Measurements from ENCODE around the gene PTPRG.
"Not testable (repeated sequence)": the region's sequence is repeated elsewhere in the genome, so short reads cannot be mapped to it uniquely, and the experiment has no call there.

The PTPRG gene

DNA sequence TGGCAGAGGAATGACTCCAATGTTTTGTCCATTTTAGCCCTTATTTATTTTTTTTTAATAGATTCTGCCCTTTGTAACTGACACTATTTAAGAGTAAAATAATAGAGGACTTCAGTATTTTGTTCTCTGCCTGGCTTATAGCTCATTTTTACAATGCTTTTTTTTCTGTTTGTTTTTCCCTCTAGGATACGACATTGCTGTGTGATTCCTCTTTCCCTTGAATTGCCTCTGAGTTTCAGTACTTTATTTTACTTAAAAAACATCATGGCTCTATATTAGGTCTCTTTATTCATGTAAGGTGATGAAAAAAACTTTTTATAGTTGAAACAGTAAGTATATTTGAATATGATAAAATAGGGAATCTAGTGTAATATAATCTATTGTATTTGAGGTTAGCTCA is 179.1 kb downstream of the PTPRG start:
- no peak for DNase-seq
- TF ChIP-seq GATA1 (IDR thresholded peaks at IDR 0.05; ENCODE audit: low read depth, low read length) = no peak

DNA sequence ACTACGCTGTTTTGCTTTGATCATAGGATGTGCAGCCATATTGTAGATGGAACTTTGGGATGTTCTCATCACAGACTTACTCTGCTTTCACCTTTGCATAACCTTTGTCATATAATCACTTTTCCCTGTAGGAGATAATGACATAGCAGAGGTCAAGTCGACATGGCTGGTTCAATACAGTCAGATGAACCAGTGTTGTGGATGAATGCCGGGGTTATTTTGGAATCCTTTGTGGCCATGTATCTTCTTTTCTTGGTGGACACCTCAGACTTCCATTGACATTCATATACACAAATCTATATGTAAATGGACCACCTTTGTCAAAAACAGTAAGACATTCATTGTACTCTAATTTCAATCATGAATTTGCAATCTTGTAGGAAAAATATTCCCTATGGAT is 180.2 kb downstream of the PTPRG start:
- DNase-seq = no peak
- no peak for TF ChIP-seq POLR2A (IDR thresholded peaks at IDR 0.05; ENCODE audit: low read length)
- no peak for TF ChIP-seq GATA1 (IDR thresholded peaks at IDR 0.05; ENCODE audit: low read depth, low read length)

DNA sequence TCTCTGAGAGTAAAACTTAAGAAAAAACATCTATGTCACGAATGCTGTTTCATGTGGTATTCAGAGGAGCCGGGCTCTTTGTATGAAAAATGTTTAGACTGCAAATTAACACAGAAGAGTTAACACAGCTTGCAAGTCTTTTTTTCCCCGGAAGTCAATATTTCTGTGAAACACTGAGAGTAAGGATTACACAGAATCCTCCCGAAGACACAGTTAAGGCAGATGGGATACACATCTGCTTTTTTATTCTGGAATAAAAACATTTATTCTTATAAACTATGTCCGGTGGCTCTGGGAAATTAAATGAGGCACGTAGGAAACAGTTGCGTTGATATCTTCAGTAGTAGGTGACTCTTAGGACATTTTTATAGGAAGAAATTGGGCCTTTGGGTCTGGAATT is 180.6 kb downstream of the PTPRG start:
- TF ChIP-seq GATA1 (IDR thresholded peaks at IDR 0.05; ENCODE audit: low read depth, low read length) (no peak), POLR2A (IDR thresholded peaks at IDR 0.05; ENCODE audit: low read length) (no peak)
- DNase-seq = no peak

DNA sequence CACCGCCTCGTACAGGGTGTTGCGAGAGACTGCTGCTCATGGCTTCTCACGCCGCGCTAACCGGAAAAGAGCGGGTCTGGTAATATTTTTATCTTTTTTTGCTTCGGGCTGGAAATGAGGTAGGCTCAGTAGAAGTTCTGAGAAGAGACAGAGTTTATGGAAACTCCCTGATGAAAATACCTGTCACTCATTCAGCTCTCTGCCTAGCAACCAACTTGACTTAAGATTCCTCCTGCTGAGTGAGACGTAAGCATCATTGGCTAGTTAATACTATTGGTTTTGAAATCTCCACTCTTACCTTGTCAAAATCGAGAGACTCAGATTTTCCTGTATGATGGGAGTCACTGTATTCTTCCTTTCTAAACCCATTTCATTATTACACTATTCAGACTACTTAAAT is 181.7 kb downstream of the PTPRG start:
- no peak for TF ChIP-seq POLR2A (IDR thresholded peaks at IDR 0.05; ENCODE audit: low read length)
- no peak for TF ChIP-seq GATA1 (IDR thresholded peaks at IDR 0.05; ENCODE audit: low read depth, low read length)
- DNase-seq = no peak

DNA sequence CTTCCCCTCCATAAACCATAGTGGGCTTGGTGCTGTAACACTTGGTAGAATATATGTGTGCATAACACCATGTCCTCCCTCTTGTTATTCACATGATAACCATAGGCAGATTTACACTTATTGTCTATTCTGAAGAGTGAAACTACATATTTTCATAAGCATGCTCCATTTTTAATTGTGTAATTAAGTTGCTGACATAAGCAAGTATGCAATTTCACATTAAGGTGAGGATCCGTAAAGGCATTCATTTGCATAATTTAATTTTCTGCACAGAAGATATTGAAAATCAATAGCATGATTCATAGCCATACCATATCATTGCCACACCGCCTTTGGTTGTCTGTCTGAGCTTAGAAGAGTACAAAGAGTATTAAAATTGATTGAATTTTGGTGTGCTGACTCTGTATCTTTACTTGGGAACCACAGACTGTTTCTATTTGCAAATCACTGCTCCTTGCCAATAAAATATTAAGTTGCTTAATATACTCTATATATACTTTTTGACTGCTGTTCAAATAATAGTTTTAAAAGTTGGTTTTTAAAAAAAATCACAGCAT is 182.4 kb downstream of the PTPRG start:
- no peak for TF ChIP-seq GATA1 (IDR thresholded peaks at IDR 0.05; ENCODE audit: low read depth, low read length)
- TF ChIP-seq POLR2A (IDR thresholded peaks at IDR 0.05; ENCODE audit: low read length) = no peak
- DNase-seq = no peak

DNA sequence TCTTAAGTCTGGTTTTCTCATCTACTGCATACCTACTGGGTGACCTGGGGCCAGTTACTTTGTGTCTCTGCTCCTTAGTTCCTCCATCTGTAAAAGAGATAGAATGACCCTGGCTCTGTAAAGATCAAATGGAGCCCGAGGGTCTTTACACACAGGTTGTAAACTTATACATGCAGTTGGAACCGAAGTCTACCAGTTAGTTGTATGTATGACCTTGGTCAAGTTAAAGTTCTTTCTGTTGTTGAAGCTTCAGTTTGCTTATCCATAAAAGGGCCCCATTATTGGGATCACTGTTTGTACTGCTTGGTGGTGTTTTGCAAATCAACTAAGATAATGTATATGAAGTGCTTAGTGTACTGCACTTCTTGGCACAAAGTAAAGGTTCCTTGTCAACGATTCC is 186.9 kb downstream of the PTPRG start:
- TF ChIP-seq POLR2A (IDR thresholded peaks at IDR 0.05; ENCODE audit: low read length) (no peak), GATA1 (IDR thresholded peaks at IDR 0.05; ENCODE audit: low read depth, low read length) (no peak)
- no peak for DNase-seq

DNA sequence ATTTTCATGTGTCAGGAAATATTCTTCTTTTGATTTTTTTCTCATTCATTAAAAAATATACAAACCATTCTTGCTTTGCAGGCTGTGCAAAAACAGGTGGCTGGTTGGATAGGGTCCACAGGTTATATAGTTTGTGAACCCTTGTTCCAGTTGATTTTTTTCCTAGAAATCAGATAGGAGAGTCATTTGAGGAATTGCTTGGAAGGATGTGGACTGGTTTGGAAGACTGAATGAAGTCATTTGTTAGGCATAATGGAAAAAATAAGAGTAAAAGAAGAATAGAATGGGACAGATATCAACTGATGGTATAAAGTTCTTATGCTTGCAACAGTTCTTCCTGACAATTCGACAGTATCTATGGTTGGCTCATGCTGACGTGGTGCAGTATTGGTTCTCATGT is 189.4 kb downstream of the PTPRG start:
- TF ChIP-seq POLR2A (IDR thresholded peaks at IDR 0.05; ENCODE audit: low read length) (no peak), GATA1 (IDR thresholded peaks at IDR 0.05; ENCODE audit: low read depth, low read length) (no peak)
- no peak for DNase-seq

DNA sequence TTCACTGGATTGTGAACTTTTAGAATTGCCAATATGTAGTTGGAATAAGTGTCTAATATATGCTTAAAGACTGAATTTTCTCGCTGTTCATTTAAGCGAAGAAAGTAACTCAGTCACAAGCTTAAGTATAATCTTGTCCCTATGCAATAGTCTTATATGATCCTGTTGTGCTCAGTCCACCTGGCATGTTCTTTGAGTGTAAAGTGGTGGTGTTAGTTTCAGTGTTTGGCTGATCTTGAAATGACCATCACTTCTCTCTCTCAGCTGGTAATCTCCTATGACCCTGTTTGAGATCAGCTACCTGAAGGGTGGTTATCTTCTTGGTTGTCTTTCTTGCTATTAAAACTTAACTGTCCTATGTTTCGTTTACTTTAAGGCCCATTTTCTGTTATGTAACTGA is 197.5 kb downstream of the PTPRG start:
- no peak for DNase-seq
- no peak for TF ChIP-seq GATA1 (IDR thresholded peaks at IDR 0.05; ENCODE audit: low read depth, low read length)
- no peak for TF ChIP-seq POLR2A (IDR thresholded peaks at IDR 0.05; ENCODE audit: low read length)

DNA sequence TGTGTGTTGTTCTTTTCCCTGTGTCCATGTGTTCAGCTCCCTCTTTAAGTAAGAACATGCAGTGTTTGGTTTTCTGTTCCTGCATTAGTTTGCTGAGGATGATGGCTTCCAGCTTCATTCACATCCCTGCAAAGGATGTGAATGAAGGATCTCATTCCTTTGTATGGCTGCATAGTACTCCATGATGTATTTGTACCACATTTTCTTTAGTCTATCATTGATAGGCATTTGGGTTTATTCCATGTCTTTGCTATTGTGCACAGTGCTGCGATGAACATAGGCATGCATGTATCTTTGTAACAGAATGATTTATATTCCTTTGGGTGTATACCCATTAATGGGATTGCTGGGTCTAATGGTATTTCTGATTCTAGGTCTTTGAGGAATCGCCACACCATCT is 199.4 kb downstream of the PTPRG start:
- DNase-seq = not testable (repeated sequence)

DNA sequence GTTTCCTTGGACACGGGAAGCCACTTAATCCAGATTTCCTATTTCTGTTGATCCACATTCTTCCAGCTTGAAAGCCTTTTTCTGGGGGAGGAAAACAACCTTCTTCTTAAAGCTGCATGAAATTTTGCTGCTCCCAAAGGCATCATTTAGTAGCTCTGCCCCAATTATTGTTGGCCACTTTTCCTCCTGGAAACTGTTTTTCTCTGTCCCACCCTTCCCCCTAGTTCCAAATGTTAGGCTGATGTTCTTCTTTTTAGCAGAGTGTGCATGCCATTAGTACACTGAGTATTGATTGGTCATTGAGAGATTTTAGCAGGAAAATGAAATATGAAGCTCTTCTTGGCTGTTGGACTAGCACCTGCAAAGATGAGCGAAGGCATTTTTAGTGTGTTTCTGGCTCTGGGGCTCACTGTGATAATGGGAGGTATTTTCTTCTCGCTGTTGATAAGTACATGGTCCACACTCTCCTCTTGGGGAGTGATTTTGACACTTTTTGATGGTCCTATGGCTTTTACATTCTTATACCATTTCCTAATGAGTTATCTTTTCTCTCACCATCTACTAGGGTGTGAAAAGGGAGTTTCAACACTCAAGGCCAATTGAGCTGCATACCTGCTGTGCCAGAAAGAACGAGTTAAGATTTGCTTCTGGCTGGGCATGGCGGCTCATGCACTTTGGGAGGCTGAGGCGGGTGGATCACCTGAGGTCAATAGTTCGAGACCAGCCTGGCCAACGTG is 200.5 kb downstream of the PTPRG start:
- DNase-seq = no peak
- TF ChIP-seq POLR2A (IDR thresholded peaks at IDR 0.05; ENCODE audit: low read length) (no peak), GATA1 (IDR thresholded peaks at IDR 0.05; ENCODE audit: low read depth, low read length) (no peak)

DNA sequence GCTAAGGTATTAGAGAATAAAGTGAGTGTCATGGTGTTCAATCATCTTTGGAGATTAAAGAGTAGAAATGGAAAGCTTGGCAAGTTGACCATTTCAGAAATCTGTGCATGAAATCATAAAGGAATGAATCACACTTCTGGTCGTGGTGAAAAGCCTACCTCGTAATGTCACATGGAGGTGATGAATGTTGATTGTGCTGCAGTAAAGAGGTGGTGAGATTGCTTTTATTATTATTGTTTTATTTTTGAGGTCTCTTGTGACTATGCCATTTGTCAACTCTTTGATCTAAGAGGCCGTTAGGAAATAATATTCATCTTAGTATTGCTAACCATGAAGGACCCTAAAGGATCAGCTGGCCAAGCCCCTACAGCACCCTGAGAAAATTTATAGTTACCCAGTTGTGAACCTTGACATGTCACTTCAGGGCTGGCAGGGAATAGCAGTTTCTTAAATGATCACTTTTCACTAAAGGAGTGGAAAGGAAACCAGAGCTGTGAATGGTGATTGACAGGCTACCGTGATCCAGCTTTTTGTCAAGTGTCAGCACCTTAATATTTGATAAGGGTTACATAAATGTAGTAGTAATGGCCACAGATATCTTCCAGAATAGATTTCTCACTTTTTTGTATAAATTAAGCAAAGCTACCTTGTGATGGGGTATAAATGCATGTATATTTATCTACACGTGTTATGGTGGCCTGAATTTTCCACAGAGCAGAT is 203.9 kb downstream of the PTPRG start:
- no peak for DNase-seq
- no peak for TF ChIP-seq GATA1 (IDR thresholded peaks at IDR 0.05; ENCODE audit: low read depth, low read length)
- no peak for TF ChIP-seq POLR2A (IDR thresholded peaks at IDR 0.05; ENCODE audit: low read length)

DNA sequence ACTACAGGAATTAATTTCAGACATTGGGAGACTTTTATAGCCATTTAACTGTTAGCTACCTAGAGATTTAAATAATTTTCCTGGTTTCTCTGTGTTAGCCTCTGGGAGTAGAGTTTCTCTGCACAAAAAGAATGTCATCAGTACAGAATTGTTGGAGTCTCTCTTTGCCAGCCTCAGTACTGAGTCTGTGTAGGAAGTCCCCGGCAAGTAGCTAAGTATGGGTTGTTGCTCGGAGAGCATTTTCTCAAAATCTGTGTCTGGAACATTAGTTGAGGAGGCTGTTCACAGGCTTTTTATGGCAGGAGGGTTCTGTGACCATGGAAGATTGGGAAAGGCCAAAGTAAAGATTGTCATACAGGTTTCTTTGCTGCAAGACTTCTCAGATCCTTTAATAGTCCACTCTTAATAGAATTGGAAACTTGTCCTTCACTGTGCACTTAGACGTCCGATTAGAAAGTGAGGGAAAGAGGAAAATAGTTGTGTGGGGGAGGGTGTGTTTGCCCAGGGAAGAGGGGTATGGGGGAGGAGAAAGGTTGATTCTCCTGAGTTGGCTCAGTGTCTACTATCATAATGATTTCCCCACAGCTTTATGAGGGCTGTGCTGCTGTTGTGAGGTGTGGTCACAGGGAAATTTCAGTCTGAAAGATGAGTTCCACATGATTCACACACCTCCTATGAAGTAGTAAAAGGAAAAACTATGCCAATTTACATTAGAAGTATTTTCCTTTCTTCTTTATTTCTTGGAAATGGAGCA is 207.1 kb downstream of the PTPRG start:
- DNase-seq = no peak
- TF ChIP-seq GATA1 (IDR thresholded peaks at IDR 0.05; ENCODE audit: low read depth, low read length) (no peak), POLR2A (IDR thresholded peaks at IDR 0.05; ENCODE audit: low read length) (no peak)

DNA sequence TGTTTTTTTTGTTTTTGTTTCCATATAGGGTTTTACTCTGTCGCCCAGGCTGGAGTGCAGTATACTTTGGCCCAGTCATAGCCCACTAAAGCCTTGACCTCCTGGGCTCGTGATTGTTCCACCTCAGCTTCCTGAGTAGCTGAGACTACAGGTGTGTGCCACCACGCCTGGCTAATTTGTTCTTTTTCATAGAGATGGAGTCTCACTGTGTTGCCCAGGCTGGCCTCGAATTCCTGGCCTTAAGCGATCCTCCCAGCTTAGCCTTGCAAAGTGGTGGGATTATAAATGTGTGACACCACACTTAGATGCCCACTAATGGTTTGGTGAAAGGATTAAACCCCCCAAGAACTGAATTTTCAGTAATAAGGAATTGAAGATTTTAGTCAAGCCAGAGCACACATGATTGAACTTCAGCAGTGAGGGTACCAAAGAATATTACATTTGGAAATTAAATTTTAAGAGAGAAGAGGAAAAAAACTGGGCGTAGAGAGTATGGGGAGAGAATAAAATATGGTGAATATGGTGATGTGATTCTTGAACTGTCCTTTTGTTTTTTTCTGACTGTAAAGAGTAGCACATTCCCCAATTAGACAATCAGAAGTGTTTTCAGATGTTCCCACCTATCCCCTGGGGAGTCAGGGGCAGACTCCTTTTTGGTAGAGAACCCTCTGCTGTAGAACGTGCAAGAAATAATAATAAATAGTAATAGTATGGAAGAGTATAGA is 208.1 kb downstream of the PTPRG start:
- no peak for TF ChIP-seq GATA1 (IDR thresholded peaks at IDR 0.05; ENCODE audit: low read depth, low read length)
- no peak for TF ChIP-seq POLR2A (IDR thresholded peaks at IDR 0.05; ENCODE audit: low read length)
- DNase-seq = no peak

DNA sequence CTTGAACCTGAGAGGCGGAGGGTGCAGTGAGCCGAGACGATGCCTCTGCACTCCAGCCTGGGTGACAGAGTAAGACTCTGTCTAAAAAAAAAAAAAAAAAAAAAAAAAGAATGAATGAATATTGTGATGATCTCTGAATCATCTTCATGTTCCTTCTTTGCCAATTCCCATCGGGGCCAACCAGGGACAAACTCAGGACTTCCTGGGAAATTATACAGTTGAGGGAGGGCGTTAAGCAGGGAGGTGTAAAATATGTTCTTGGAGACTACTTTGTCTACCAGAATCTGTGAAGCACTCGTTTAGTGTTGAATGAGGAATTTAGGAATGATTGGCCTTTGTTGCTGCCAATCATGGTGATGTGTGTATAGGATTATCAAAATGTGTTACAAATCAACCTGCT is 210.6 kb downstream of the PTPRG start:
- TF ChIP-seq GATA1 (IDR thresholded peaks at IDR 0.05; ENCODE audit: low read depth, low read length) (no peak), POLR2A (IDR thresholded peaks at IDR 0.05; ENCODE audit: low read length) (no peak)

More for the DNA sequence above, 210.6 kb downstream of the PTPRG start:
- no peak for DNase-seq
